HUES64 (cell line): ENCODE measurements around the gene TMEM236.

Experiments used
- H3K27ac ChIP-seq: 2 replicates; pipeline ENCODE4 v1.7.0; 2013; ENCODE audit warnings: low read depth, low read length, inconsistent platforms
- H3K27me3 ChIP-seq: 2 replicates; pipeline ENCODE4 v1.6.1; 2013; ENCODE audit warnings: mild to moderate bottlenecking, low read length; ENCODE audit not compliant: insufficient read depth
- H3K36me3 ChIP-seq: 2 replicates; pipeline ENCODE4 v1.6.1; 2013; ENCODE audit warnings: mild to moderate bottlenecking, low read length; ENCODE audit not compliant: insufficient read depth
- H3K4me1 ChIP-seq: 2 replicates; pipeline ENCODE4 v1.6.1; 2013; ENCODE audit warnings: mild to moderate bottlenecking, low read length, moderate library complexity; ENCODE audit not compliant: insufficient read depth
- H3K4me3 ChIP-seq: 2 replicates; pipeline ENCODE4 v1.5.1; 2013; ENCODE audit warnings: mild to moderate bottlenecking, low read length, moderate library complexity
- H3K9ac ChIP-seq: 2 replicates; pipeline ENCODE4 v1.6.1; 2013; ENCODE audit warnings: mild to moderate bottlenecking, low read depth, low read length
- H3K9me3 ChIP-seq: 2 replicates; pipeline ENCODE4 v1.6.1; 2013; ENCODE audit warnings: low read depth, low read length; ENCODE audit not compliant: insufficient read depth
- WGBS: fragments of 150-250, 120-280 bp; methylation state at CpG from one replicate; pipeline ENCODE4 v1.1.7; 2013; ENCODE audit warnings: missing lambda C conversion rate; 5-methylcytosine and 5-hydroxymethylcytosine counted together

TMEM236 gene

GRCh38 chr10:17808971-17809841 is 57.2 kb downstream of the TMEM236 start, which contains the start of gene MRC1:
MRC1 (plus strand) TSS chr10:17809348; CDS start chr10:17809466, 118 bp downstream.
- Histone ChIP-seq H3K9me3 (no peaks in the 10 kb centered on the region), H3K4me1 (no peaks in the 10 kb centered on the region), H3K4me3 (no peak within 1 kb of the TSS), H3K36me3 (no peaks in the 10 kb centered on the region), H3K9ac (no peak within 1 kb of the TSS), H3K27ac (no peak within 1 kb of the TSS), H3K27me3 (no peaks in the 10 kb centered on the region)
- 90% methylated on average over 23 of the region's 23 CpGs for WGBS

- Histone ChIP-seq H3K4me3 (no peak overlapping the region), H3K9ac (no peak overlapping the region), H3K36me3 (no peaks in the 10 kb centered on the region), H3K27me3 (no peaks in the 10 kb centered on the region), H3K27ac (no peak overlapping the region), H3K9me3 (no peaks in the 10 kb centered on the region), H3K4me1 (no peaks in the 10 kb centered on the region)
- 91% methylated on average over 4 of the region's 4 CpGs for WGBS
Measured at GRCh38 chr10:17811146-17811865, 59.3 kb downstream of the TMEM236 start.

GRCh38 chr10:17814973-17815372 is 63.0 kb downstream of the TMEM236 start:
- 91% methylated on average over 4 of the region's 5 CpGs for WGBS
- no peak overlapping the region for H3K9ac ChIP-seq
- H3K36me3 ChIP-seq: no peaks in the 10 kb centered on the region
- H3K27ac ChIP-seq: no peak overlapping the region
- no peak overlapping the region for H3K4me3 ChIP-seq
- H3K27me3 ChIP-seq: no peaks in the 10 kb centered on the region
- no peaks in the 10 kb centered on the region for H3K9me3 ChIP-seq
- H3K4me1 ChIP-seq: no peaks in the 10 kb centered on the region

GRCh38 chr10:17816199-17816598 is 64.2 kb downstream of the TMEM236 start:
- Histone ChIP-seq H3K36me3 (no peaks in the 10 kb centered on the region), H3K4me1 (no peaks in the 10 kb centered on the region), H3K9ac (no peak overlapping the region), H3K4me3 (no peak overlapping the region), H3K27ac (no peak overlapping the region), H3K27me3 (no peaks in the 10 kb centered on the region), H3K9me3 (no peaks in the 10 kb centered on the region)
- WGBS: 93% methylated on average over 7 of the region's 7 CpGs

- Histone ChIP-seq H3K4me3 (no peak overlapping the region), H3K27me3 (no peaks in the 10 kb centered on the region), H3K9ac (no peak overlapping the region), H3K27ac (no peak overlapping the region), H3K4me1 (no peaks in the 10 kb centered on the region), H3K36me3 (no peaks in the 10 kb centered on the region), H3K9me3 (no peaks in the 10 kb centered on the region)
- 86% methylated on average over 1 of the region's 1 CpG for WGBS
Measured at GRCh38 chr10:17817316-17817715, 65.3 kb downstream of the TMEM236 start.

GRCh38 chr10:17817790-17818189 is 65.8 kb downstream of the TMEM236 start:
- Histone ChIP-seq H3K36me3 (no peaks in the 10 kb centered on the region), H3K4me3 (no peak overlapping the region), H3K9me3 (no peaks in the 10 kb centered on the region), H3K27ac (no peak overlapping the region), H3K9ac (no peak overlapping the region), H3K27me3 (no peaks in the 10 kb centered on the region), H3K4me1 (no peaks in the 10 kb centered on the region)
- 90% methylated on average over 3 of the region's 3 CpGs for WGBS

GRCh38 chr10:17819836-17820235 is 67.8 kb downstream of the TMEM236 start:
- no peaks in the 10 kb centered on the region for H3K9me3 ChIP-seq
- H3K27me3 ChIP-seq: no peaks in the 10 kb centered on the region
- no peak overlapping the region for H3K9ac ChIP-seq
- H3K4me1 ChIP-seq: no peaks in the 10 kb centered on the region
- H3K4me3 ChIP-seq: no peak overlapping the region
- 94% methylated on average over 7 of the region's 7 CpGs for WGBS
- H3K36me3 ChIP-seq: no peaks in the 10 kb centered on the region
- no peak overlapping the region for H3K27ac ChIP-seq

GRCh38 chr10:17820943-17821342 is 68.9 kb downstream of the TMEM236 start:
- 93% methylated on average over 3 of the region's 3 CpGs for WGBS
- Histone ChIP-seq H3K36me3 (no peaks in the 10 kb centered on the region), H3K27me3 (no peaks in the 10 kb centered on the region), H3K9ac (no peak overlapping the region), H3K4me1 (no peaks in the 10 kb centered on the region), H3K9me3 (no peaks in the 10 kb centered on the region), H3K4me3 (no peak overlapping the region), H3K27ac (no peak overlapping the region)

GRCh38 chr10:17821893-17822292 is 69.9 kb downstream of the TMEM236 start:
- WGBS: no CpG with 5 or more reads among the region's 1 CpG

GRCh38 chr10:17831341-17831740 is 79.3 kb downstream of the TMEM236 start:
- WGBS: 100% methylated on average over 1 of the region's 1 CpG
- H3K36me3 ChIP-seq: no peaks in the 10 kb centered on the region

More at GRCh38 chr10:17821893-17822292, 69.9 kb downstream of the TMEM236 start:
- Histone ChIP-seq H3K9ac (no peak overlapping the region), H3K4me3 (no peak overlapping the region), H3K27ac (no peak overlapping the region), H3K36me3 (no peaks in the 10 kb centered on the region), H3K9me3 (no peaks in the 10 kb centered on the region), H3K27me3 (no peaks in the 10 kb centered on the region), H3K4me1 (no peaks in the 10 kb centered on the region)

GRCh38 chr10:17831896-17832295 is 79.9 kb downstream of the TMEM236 start:
- Histone ChIP-seq H3K4me1 (peaks cover 8% of the 10 kb centered on the region; the same call in 1 of the 2 replicates), H3K27me3 (no peaks in the 10 kb centered on the region), H3K27ac (no peak overlapping the region), H3K4me3 (no peak overlapping the region), H3K9ac (no peak overlapping the region), H3K36me3 (no peaks in the 10 kb centered on the region), H3K9me3 (no peaks in the 10 kb centered on the region)
- WGBS: 98% methylated on average over 6 of the region's 6 CpGs

More at GRCh38 chr10:17831341-17831740, 79.3 kb downstream of the TMEM236 start:
- Histone ChIP-seq H3K27me3 (no peaks in the 10 kb centered on the region), H3K9me3 (no peaks in the 10 kb centered on the region), H3K4me3 (no peak overlapping the region), H3K4me1 (peaks cover 5% of the 10 kb centered on the region; the same call in 1 of the 2 replicates), H3K27ac (no peak overlapping the region), H3K9ac (no peak overlapping the region)
